ENCODE measurements around the gene TGM2.

Gene TGM2

DNA sequence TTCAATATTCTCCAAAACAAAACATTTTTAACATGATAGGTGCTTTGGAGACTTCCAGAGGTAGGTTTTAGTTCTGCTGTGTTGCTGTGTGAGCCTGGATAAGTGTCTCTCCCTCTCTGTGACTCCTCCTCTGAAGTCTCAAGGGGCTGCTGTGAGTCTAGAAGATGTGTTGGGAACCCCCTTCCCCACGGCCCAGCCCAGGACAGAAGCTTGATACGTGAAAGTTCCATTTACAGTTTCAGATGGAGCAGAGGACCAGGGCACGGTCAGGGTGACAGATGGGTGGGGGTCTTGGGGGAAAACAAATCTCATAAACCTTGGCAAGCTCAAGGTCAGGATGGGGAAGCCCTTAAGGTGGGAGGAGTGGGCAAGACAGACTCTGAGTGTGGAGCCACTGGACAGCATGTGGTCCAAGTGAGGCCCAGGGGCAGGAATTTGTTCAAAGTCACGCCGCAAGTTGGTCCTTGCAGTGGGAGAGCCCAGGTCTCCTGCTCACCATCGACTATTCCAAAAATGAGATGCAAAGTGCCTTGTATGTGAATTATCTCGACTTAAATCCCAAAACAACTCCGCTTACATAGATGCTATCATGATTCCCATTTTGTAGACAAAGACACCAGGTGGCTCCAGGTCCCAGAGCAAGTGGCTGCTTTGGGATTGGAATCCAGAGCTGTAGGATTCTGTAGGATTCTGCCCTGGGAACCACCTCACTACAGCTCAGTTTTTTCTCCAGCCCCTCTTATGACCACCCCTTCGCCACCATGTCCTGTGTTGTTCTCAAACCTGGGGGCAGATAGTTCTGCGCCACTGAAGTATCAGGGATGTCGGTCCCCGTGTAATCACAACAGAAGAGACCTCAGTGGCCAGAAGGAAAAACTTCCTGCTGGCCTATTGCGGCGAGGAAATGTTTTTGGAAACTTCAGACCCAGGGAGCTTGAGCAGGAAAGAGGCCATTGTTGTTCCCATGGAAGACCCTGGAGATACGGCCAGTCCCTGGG is 1.9 kb downstream of the TGM2 start:
- DNase-seq (ENCODE audit: low read depth) = no peak
- TF ChIP-seq, protein P1, sequence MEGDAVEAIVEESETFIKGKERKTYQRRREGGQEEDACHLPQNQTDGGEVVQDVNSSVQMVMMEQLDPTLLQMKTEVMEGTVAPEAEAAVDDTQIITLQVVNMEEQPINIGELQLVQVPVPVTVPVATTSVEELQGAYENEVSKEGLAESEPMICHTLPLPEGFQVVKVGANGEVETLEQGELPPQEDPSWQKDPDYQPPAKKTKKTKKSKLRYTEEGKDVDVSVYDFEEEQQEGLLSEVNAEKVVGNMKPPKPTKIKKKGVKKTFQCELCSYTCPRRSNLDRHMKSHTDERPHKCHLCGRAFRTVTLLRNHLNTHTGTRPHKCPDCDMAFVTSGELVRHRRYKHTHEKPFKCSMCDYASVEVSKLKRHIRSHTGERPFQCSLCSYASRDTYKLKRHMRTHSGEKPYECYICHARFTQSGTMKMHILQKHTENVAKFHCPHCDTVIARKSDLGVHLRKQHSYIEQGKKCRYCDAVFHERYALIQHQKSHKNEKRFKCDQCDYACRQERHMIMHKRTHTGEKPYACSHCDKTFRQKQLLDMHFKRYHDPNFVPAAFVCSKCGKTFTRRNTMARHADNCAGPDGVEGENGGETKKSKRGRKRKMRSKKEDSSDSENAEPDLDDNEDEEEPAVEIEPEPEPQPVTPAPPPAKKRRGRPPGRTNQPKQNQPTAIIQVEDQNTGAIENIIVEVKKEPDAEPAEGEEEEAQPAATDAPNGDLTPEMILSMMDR (IDR thresholded peaks at IDR 0.05; ENCODE audit: insufficient read depth, low read depth, low read length, missing control alignments) = no peak
- no peak overlapping the region for H3K4me3 ChIP-seq (ENCODE audit: low read depth, low read length)

DNA sequence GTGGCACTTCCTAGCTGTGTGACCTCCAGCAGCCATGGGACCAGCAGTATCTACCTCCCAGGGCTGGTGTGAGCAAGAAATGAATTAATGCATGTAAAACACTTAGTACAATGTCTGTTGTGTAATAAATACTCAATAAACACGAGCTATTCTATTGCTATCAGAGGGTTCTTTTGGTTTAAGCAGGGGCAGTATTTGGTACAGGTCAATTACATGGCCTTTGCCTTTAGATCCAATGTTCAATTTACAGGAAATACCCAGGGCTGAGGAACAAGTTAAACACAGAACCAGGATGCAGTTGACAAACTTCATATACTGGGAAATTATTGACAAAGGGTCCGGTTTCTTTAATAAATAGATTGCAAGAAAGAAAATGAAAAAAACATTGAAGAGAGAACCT is 2.9 kb downstream of the TGM2 start:
- no peak overlapping the region for H3K4me3 ChIP-seq (ENCODE audit: low read depth, low read length)
- no peak for DNase-seq (ENCODE audit: low read depth)
- TF ChIP-seq, protein P1 (IDR thresholded peaks at IDR 0.05; ENCODE audit: insufficient read depth, low read depth, low read length, missing control alignments) = no peak

DNA sequence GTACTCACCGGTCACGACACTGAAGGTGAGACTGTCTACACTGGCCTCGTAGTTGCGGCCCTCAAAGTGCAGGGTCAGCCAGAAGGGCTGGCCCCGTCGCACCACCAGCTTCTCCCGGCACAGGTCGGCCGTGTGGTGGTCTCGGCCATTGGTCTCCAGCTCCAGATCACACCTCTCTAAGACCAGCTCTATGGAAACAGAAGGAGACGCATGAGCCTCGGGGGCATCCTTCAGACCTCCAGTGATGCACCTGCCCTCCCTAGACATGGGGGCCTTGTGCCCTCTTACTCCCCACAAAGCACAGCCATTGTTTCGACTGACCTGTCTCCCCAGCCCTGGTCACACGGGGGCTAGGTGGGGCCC is 3.7 kb downstream of the TGM2 start:
- TF ChIP-seq, protein P1 (IDR thresholded peaks at IDR 0.05; ENCODE audit: insufficient read depth, low read depth, low read length, missing control alignments) = no peak
- no peak overlapping the region for H3K4me3 ChIP-seq (ENCODE audit: low read depth, low read length)
- DNase-seq (ENCODE audit: low read depth) = no peak

DNA sequence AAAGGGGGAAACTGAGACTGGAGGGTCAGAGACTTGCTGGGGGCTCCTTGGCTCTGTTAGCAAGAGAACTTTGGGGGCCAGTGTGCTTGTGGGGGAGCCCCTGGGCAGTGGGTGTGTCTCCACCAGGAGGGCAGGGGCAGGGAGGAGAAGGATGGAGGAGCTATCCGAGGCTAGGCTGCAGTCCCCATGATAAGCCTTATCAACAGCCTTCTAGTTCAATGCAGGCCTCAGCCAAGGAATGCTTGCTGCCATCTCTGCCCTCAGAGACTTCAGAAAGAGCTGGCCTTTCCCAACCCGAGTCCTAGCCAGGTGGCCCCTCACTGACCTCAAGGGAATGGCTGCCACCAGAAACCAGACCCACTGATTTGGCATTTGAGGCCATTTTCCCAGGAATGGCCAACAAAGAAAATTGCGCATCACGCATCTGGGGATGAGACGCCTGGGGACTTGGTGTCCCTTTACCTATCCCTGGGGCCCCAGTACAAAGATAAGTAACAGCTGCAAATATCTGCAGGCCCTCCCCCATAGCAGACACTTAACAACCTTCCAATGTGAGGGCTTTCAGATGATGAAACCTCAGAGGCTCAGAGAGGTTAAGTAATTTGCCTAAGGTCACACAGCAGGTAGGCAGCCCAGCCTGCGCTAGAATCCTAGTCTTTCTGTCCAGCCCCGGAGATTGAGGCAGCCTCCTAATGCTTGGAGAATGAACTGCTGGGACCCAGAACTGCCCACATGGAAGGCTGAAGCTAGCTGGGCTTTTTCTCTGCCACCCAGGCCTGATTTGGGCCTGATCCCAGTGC is 4.9 kb downstream of the TGM2 start:
- TF ChIP-seq, protein P1 (IDR thresholded peaks at IDR 0.05; ENCODE audit: insufficient read depth, low read depth, low read length, missing control alignments) = no peak
- H3K4me3 ChIP-seq (ENCODE audit: low read depth, low read length) = no peak overlapping the region
- no peak for DNase-seq (ENCODE audit: low read depth)

DNA sequence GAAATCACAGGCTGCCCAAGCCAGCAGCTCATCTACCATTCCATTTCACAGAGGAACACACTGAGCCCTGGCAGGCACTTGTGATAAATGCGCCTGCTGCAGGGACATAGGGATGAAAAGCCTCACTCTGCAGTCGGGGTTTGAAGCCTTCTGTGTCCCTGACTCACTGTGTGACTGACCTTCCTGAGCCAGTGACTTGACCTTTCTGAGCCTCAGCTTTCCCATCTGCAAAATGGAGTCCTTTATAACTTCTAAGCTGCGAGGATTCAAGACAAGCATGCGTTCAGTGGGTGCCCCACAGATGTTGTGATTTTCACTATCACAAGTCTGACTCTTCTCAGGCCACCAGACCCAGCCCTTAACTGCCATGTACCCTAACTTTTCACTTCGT is 5.5 kb downstream of the TGM2 start:
- H3K4me3 ChIP-seq (ENCODE audit: low read depth, low read length) = no peak overlapping the region
- TF ChIP-seq, protein P1 (IDR thresholded peaks at IDR 0.05; ENCODE audit: insufficient read depth, low read depth, low read length, missing control alignments) = no peak
- no peak for DNase-seq (ENCODE audit: low read depth)

DNA sequence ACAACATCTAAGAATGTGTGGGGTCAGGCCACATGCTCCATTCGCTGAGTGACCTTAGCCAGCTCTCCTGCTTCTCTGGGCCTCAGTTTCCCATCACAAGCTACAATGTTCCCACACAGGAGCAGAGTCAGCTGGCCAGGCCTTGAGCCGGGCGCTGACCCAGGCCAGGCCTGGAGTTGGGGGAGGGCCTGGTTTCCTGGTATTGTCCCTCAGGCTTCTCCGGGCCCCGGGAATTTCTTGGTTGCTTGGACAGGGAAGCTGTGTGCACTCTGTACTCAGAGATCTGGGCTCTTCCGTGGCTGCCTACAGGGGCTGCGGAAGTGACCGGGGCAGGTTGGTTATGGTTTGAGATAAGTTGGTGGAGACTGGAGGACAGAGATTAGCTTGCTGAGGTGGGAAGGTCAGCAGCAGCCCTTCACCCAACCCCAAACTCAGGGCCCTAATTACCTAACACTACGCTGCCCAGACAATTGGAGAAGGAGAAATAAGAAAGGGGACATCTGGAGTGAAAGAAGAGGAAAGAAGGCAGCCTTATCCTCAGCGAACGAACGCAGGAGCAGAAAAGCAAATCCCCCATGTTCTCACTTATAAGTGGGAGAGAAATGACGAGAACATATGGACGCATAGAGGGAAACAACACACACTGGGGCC is 6.2 kb downstream of the TGM2 start:
- TF ChIP-seq, protein P1 (IDR thresholded peaks at IDR 0.05; ENCODE audit: insufficient read depth, low read depth, low read length, missing control alignments) = no peak
- no peak for DNase-seq (ENCODE audit: low read depth)
- no peak overlapping the region for H3K4me3 ChIP-seq (ENCODE audit: low read depth, low read length)

All from GM12865 (cell line).